K562 (cell line): Measurements from ENCODE around the gene ARMC2. TPM values are rescaled to one million over a fixed set of nuclear protein-coding genes. Genes with fewer than 3 reads are reported as not detected.

Experiments used
- ATAC-seq: fragments of 200-7000 bp; cut with Tn5 transposase; 3 replicates; pipeline ENCODE4 v1.9.1; 2020; ENCODE audit warnings: moderate library complexity
- BruUV-seq: library from RNA; stranded (reverse); fragments of 400-500 nt; replicated peaks from 2 replicates; lab custom pipeline; 2021; lab: Mats Ljungman, UMichigan
- CTCF ChIA-PET: fragments of 300-600 bp; formaldehyde crosslinking; extraction: SDS; loops from one replicate; lab custom pipeline; 2021; ENCODE audit warnings: low intra/inter-chr PET ratio; lab: Yijun Ruan, JAX
- POLR2A ChIA-PET: fragments of 300-600, 350-650 bp; sonication (Branson Sonifier 250); formaldehyde crosslinking; extraction: SDS; loops from one replicate; lab custom pipeline; 2021; ENCODE audit warnings: antibody characterized with exemption, inconsistent platforms; lab: Yijun Ruan, JAX
- DNase-seq, 4 experiments: peaks; one replicate each; pipeline versions ENCODE4 v3.0.0 to v3.0.0-alpha.2; 2011 to 2018; ENCODE audit warnings: low spot score in 3 of 4, mixed read lengths in 3 of 4; ENCODE audit errors: extremely low read depth in 1 of 4
- FAIRE-seq: peaks from 2 replicates; lab custom pipeline; 2011; peaks lifted over from hg19 to GRCh38; lab: Jason Lieb, UNC
- H2AFZ ChIP-seq: 2 replicates; pipeline ENCODE4 v1.6.0; 2011; ENCODE audit warnings: low read depth, low read length, control low read depth, inconsistent platforms
- H3K27ac ChIP-seq: fragments of 200-600 bp; 3 replicates; pipeline ENCODE4 v1.8.0; 2011; ENCODE audit warnings: low read depth, mild to moderate bottlenecking, control low read depth, inconsistent platforms, low read length, moderate library complexity, mixed read lengths; ENCODE audit errors: extremely low read depth
- H3K27me3 ChIP-seq, 2 experiments: fragments of 300-600 bp in 1 of 2; 2 replicates in 1 of 2; 3 replicates in 1 of 2; pipeline versions ENCODE4 v1.6.0 to v1.8.0; 2011; ENCODE audit warnings: inconsistent platforms in 2 of 2, low read length in 2 of 2, mild to moderate bottlenecking in 1 of 2, mixed read lengths in 1 of 2, moderate library complexity in 1 of 2; ENCODE audit not compliant: control insufficient read depth in 2 of 2, insufficient read depth in 2 of 2
- H3K36me3 ChIP-seq: fragments of 300-600 bp; 3 replicates; pipeline ENCODE4 v1.8.0; 2011; ENCODE audit warnings: mild to moderate bottlenecking, low read length, inconsistent platforms; ENCODE audit not compliant: control insufficient read depth, insufficient read depth
- H3K4me1 ChIP-seq, 2 experiments: fragments of 200-600 bp in 1 of 2; replicated peaks in 1 of 2; 2 replicates in 1 of 2; 3 replicates in 1 of 2; pipeline versions ENCODE4 v1.5.1 to v1.8.0; 2011; ENCODE audit warnings: inconsistent platforms in 2 of 2, low read length in 2 of 2, mild to moderate bottlenecking in 1 of 2, mixed read lengths in 1 of 2, moderate library complexity in 1 of 2; ENCODE audit not compliant: control insufficient read depth in 2 of 2, insufficient read depth in 2 of 2
- H3K4me2 ChIP-seq: 2 replicates; pipeline ENCODE4 v1.6.1; 2011; ENCODE audit warnings: low read length, control low read depth, inconsistent platforms, mixed read lengths; ENCODE audit not compliant: insufficient read depth
- H3K4me3 ChIP-seq: fragments of 200-600 bp; sonication (generic), shearing (Covaris generic); 2 replicates; pipeline ENCODE4 v1.5.1; 2016; ENCODE audit warnings: control low read depth, inconsistent platforms
- H3K79me2 ChIP-seq: fragments of 200-600 bp; 3 replicates; pipeline ENCODE4 v1.8.0; 2011; ENCODE audit warnings: low read length, inconsistent platforms; ENCODE audit not compliant: control insufficient read depth, insufficient read depth
- H3K9ac ChIP-seq, 2 experiments: 2 replicates each; pipeline versions ENCODE4 v1.6.0 to v1.6.1; 2011; ENCODE audit warnings: low read depth in 2 of 2, low read length in 2 of 2, control low read depth in 1 of 2, inconsistent platforms in 1 of 2, mild to moderate bottlenecking in 1 of 2, mixed read lengths in 1 of 2; ENCODE audit not compliant: insufficient read depth in 1 of 2
- H3K9me1 ChIP-seq: one replicate; pipeline ENCODE4 v1.6.0; 2011; ENCODE audit warnings: inconsistent platforms, mild to moderate bottlenecking, low read length, moderate library complexity; ENCODE audit not compliant: control insufficient read depth, insufficient read depth
- H3K9me3 ChIP-seq: replicated peaks from 2 replicates; pipeline ENCODE4 v1.5.1; 2011; ENCODE audit warnings: low read depth, low read length, inconsistent platforms; ENCODE audit not compliant: control insufficient read depth, insufficient read depth
- H4K20me1 ChIP-seq: replicated peaks from 2 replicates; pipeline ENCODE4 v1.6.1; 2011; ENCODE audit warnings: low read length, inconsistent platforms, mixed read lengths; ENCODE audit not compliant: control insufficient read depth, insufficient read depth
- KLF6 ChIP-seq: fragments of 250-450 bp; sonication (Bioruptor Pico); IDR thresholded peaks from 2 replicates; pipeline ENCODE4 v1.4.0; 2020; ENCODE audit warnings: mild to moderate bottlenecking, moderate library complexity, borderline replicate concordance
- SRSF1 ChIP-seq: fragments of 200-400 bp; formaldehyde crosslinking; IDR thresholded peaks from 2 replicates; pipeline ENCODE4 v1.6.1; 2017; ENCODE audit warnings: mild to moderate bottlenecking, low read depth, low read length, moderate library complexity
- ZKSCAN3 ChIP-seq: fragments of 250-450 bp; sonication (Bioruptor Pico); IDR thresholded peaks from 2 replicates; pipeline ENCODE4 v1.4.0; 2020
- ZNF347 ChIP-seq: fragments of 450-650 bp; formaldehyde crosslinking; IDR thresholded peaks from 2 replicates; pipeline ENCODE4 v1.4.0; 2020; ENCODE audit warnings: low read depth, mild to moderate bottlenecking, moderate library complexity
- WGBS: fragments of 100-300 bp; shearing (Covaris generic); methylation state at CpG from one replicate; pipeline ENCODE4 v1.1.6; 2016; ENCODE audit warnings: low coverage, mixed read lengths; ENCODE audit not compliant: insufficient coverage; ENCODE audit errors: missing lambda C conversion rate; 5-methylcytosine and 5-hydroxymethylcytosine counted together
- in situ Hi-C: fragments of 300-500 bp; cut with MboI; formaldehyde crosslinking; loops from 4 replicates; pipeline ENCODE4 v1.15.0; 2018; ENCODE audit warnings: inconsistent platforms, mixed read lengths
- intact Hi-C: fragments of 100-400 bp; cut with micrococcal nuclease; formaldehyde crosslinking; loops from 2 replicates; pipeline ENCODE4 v1.14.2; 2022
- polyA plus RNA-seq, 8 experiments: library from polyadenylated mRNA; depleted of rRNA in 4 of 8; stranded (reverse) in 5 of 8; unstranded in 3 of 8; fragments of >200 nt; fragmentation: Nextera tagmentation in 2 of 8; fragmentation: Illumina TruSeq in 1 of 8; extraction: Ambion mirVana in 2 of 8; extraction: Trizol in 1 of 8; gene quantifications; 2 replicates each; pipeline versions ENCODE4 v1.2.1 to v1.2.3, GENCODE V29; 2011 to 2014; ENCODE audit warnings: inconsistent platforms in 1 of 8, missing spikeins in 1 of 8
- total RNA-seq, 7 experiments: library from RNA; depleted of rRNA in 6 of 7; stranded (reverse); fragments of >200 nt in 6 of 7; fragmentation: Illumina TruSeq in 2 of 7; extraction: Trizol in 2 of 7; gene quantifications; 2 replicates each; pipeline versions ENCODE4 v1.2.1 to v1.2.3, GENCODE V29; 2011 to 2021; ENCODE audit warnings: low replicate concordance in 1 of 7
- TF ChIP-seq, protein P1 (sequence below), 2 experiments: fragments of 450-650 bp; formaldehyde crosslinking in 1 of 2; IDR thresholded peaks; 2 replicates each; pipeline versions ENCODE4 v1.4.0 to v1.6.1; 2014 to 2020; ENCODE audit warnings: mild to moderate bottlenecking in 2 of 2, borderline replicate concordance in 1 of 2, low read depth in 1 of 2
- TF ChIP-seq, protein P2 (sequence below): fragments of 250-450 bp; sonication (Bioruptor Pico); IDR thresholded peaks from 2 replicates; pipeline ENCODE4 v1.5.0; 2020; ENCODE audit warnings: mild to moderate bottlenecking, borderline replicate concordance
- TF ChIP-seq, protein P3 (sequence below), 3 experiments: IDR thresholded peaks in 2 of 3; conservative IDR thresholded peaks in 1 of 3; 2 replicates each; pipeline ENCODE4 v1.5.1; 2011 to 2012; ENCODE audit warnings: low read length in 3 of 3, mild to moderate bottlenecking in 3 of 3, control low read depth in 2 of 3, improper control_type of control experiment in 1 of 3, inconsistent platforms in 1 of 3, low read depth in 1 of 3, mixed read lengths in 1 of 3, moderate library complexity in 1 of 3; ENCODE audit not compliant: insufficient read depth in 2 of 3

ARMC2 gene
- total and polyA plus RNA-seq, 9 of the 15 experiments (the other 6 are each of a cell fraction or from before 2014, with no cell fraction given), result 0.14 to 3.0 (median 0.82) TPM

DNA sequence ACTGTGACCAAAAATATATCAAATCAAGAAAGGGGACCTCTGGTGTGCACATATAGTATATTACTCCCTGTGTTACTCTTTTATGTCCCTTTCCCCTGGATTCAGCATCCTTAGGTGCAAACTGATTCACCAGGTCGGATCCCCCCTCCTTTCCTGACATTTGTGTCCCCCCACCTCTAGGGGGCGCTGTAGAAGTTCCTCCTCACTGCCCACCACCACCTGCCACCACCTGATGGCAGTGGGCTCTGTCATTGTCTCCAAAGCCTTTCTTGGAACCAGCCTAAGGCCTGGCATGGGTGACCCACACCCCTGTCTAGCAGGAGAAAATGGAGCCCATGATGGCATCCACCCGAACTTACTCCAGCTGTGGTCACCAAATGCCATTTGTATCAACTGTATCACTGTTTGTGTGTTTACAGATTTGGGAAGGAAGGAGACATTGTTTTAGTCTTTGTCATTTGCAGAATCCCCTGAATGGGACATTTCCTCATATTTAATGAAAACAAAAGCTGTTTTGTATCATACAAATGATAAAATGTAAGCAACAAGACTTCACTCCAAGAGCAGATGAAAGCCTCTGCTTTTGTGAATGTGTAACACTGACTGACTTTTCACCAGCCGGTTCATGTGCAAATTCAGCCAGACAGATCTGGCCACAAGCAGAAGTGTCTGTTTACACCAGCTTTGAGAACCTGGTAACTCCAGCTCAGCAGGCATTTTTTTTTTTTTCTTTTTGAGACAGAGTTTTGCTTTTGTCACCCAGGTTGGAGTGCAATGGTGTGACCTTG is 66.2 kb downstream of the ARMC2 start:
- no peaks in the 10 kb centered on the region for H4K20me1 ChIP-seq
- H3K36me3 ChIP-seq, result no peaks in the 10 kb centered on the region
- H2AFZ ChIP-seq, result 0 out of 2 replicates have a peak overlapping the region, but pooled peaks have one; percentile 13
- no peaks in the 10 kb centered on the region for H3K4me1 ChIP-seq
- no peak overlapping the region for H3K4me3 ChIP-seq
- ChIA-PET POLR2A (no interaction called here), CTCF (interaction anchor here (0.5 to 1.6 kb wide), 4 partner anchors 158 to 1615 kb away, joined by 3 to 15 read pairs (median 4); no protein-coding TSS in a partner anchor)
- DNase-seq, result peak; percentile 72 to 80 (median 74)
- ATAC-seq, result peak; percentile 93
- peaks cover 14 to 21% of the 10 kb centered on the region in 2 experiments; a peak in 3 of 5 replicates for H3K27me3 ChIP-seq
- no peaks in the 10 kb centered on the region for H3K9me1 ChIP-seq
- no peak overlapping the region for H3K4me2 ChIP-seq
- 13% methylated on average over 4 of the region's 4 CpGs for WGBS
- intact Hi-C loops (loop anchor here (2.0 to 10.0 kb wide), 2 partner anchors 158 to 480 kb away; no protein-coding TSS in a partner anchor), in situ Hi-C loops (loop anchor here (25.0 kb wide), 1 partner anchor 148 kb away; no protein-coding TSS in a partner anchor)
- H3K9ac ChIP-seq, result no peak overlapping the region
- H3K9me3 ChIP-seq, result no peaks in the 10 kb centered on the region
- H3K79me2 ChIP-seq, result no peaks in the 10 kb centered on the region
- BruUV-seq, result no TSS peak
- FAIRE-seq, result peak; percentile 48
- no peak overlapping the region for H3K27ac ChIP-seq
- TF ChIP-seq ZNF347 (CRISPR knock-in tag) (no peak), ZKSCAN3 (CRISPR knock-in tag) (no peak), SRSF1 (no peak), KLF6 (no peak)
- TF ChIP-seq, protein P1, sequence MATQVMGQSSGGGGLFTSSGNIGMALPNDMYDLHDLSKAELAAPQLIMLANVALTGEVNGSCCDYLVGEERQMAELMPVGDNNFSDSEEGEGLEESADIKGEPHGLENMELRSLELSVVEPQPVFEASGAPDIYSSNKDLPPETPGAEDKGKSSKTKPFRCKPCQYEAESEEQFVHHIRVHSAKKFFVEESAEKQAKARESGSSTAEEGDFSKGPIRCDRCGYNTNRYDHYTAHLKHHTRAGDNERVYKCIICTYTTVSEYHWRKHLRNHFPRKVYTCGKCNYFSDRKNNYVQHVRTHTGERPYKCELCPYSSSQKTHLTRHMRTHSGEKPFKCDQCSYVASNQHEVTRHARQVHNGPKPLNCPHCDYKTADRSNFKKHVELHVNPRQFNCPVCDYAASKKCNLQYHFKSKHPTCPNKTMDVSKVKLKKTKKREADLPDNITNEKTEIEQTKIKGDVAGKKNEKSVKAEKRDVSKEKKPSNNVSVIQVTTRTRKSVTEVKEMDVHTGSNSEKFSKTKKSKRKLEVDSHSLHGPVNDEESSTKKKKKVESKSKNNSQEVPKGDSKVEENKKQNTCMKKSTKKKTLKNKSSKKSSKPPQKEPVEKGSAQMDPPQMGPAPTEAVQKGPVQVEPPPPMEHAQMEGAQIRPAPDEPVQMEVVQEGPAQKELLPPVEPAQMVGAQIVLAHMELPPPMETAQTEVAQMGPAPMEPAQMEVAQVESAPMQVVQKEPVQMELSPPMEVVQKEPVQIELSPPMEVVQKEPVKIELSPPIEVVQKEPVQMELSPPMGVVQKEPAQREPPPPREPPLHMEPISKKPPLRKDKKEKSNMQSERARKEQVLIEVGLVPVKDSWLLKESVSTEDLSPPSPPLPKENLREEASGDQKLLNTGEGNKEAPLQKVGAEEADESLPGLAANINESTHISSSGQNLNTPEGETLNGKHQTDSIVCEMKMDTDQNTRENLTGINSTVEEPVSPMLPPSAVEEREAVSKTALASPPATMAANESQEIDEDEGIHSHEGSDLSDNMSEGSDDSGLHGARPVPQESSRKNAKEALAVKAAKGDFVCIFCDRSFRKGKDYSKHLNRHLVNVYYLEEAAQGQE (IDR thresholded peaks at IDR 0.05; ENCODE audit: borderline replicate concordance), result peak; percentile 58; the same call in 1 of the 2 replicates
- TF ChIP-seq, protein P1 (CRISPR knock-in tag; IDR thresholded peaks at IDR 0.05; ENCODE audit: low read depth), result no peak
- TF ChIP-seq, protein P2, sequence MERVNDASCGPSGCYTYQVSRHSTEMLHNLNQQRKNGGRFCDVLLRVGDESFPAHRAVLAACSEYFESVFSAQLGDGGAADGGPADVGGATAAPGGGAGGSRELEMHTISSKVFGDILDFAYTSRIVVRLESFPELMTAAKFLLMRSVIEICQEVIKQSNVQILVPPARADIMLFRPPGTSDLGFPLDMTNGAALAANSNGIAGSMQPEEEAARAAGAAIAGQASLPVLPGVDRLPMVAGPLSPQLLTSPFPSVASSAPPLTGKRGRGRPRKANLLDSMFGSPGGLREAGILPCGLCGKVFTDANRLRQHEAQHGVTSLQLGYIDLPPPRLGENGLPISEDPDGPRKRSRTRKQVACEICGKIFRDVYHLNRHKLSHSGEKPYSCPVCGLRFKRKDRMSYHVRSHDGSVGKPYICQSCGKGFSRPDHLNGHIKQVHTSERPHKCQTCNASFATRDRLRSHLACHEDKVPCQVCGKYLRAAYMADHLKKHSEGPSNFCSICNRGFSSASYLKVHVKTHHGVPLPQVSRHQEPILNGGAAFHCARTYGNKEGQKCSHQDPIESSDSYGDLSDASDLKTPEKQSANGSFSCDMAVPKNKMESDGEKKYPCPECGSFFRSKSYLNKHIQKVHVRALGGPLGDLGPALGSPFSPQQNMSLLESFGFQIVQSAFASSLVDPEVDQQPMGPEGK, result no peak
- TF ChIP-seq, protein P3, sequence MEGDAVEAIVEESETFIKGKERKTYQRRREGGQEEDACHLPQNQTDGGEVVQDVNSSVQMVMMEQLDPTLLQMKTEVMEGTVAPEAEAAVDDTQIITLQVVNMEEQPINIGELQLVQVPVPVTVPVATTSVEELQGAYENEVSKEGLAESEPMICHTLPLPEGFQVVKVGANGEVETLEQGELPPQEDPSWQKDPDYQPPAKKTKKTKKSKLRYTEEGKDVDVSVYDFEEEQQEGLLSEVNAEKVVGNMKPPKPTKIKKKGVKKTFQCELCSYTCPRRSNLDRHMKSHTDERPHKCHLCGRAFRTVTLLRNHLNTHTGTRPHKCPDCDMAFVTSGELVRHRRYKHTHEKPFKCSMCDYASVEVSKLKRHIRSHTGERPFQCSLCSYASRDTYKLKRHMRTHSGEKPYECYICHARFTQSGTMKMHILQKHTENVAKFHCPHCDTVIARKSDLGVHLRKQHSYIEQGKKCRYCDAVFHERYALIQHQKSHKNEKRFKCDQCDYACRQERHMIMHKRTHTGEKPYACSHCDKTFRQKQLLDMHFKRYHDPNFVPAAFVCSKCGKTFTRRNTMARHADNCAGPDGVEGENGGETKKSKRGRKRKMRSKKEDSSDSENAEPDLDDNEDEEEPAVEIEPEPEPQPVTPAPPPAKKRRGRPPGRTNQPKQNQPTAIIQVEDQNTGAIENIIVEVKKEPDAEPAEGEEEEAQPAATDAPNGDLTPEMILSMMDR (IDR thresholded peaks at IDR 0.05 in 2 of 3, conservative IDR thresholded peaks at IDR 0.05 in 1 of 3; ENCODE audit: insufficient read depth in 2 of 3, low read depth in 1 of 3, low read length in 3 of 3), result peak; percentile 96 to 99 (median 98)
